SK-N-SH (cell line): ENCODE results near the gene NRDE2.

ENCODE experiments used
- CTCF ChIP-seq: fragments of 200-600 bp; sonication (generic); IDR thresholded peaks from 2 replicates; pipeline ENCODE4 v1.6.1; 2017; ENCODE audit warnings: antibody characterized with exemption, mild to moderate bottlenecking, moderate library complexity
- EP300 ChIP-seq, 2 experiments: IDR thresholded peaks; 2 replicates each; pipeline versions ENCODE4 v1.4.0 to v1.6.1; 2012; ENCODE audit warnings: borderline replicate concordance in 1 of 2, low read depth in 1 of 2, low read length in 1 of 2
- FOXJ3 ChIP-seq: sonication (generic); formaldehyde crosslinking; IDR thresholded peaks from 2 replicates; pipeline ENCODE4 v1.5.1; 2020; ENCODE audit warnings: mild to moderate bottlenecking, missing genetic modification reagents
- MAX ChIP-seq: IDR thresholded peaks from 2 replicates; pipeline ENCODE4 v1.4.0; 2012; ENCODE audit warnings: low read depth
- NFIC ChIP-seq: IDR thresholded peaks from 2 replicates; pipeline ENCODE4 v1.4.0; 2012; ENCODE audit warnings: borderline replicate concordance
- POLR2AphosphoS5 ChIP-seq: IDR thresholded peaks from 2 replicates; pipeline ENCODE4 v1.6.1; 2012; ENCODE audit warnings: low read depth, low read length
- RFX5 ChIP-seq: IDR thresholded peaks from 2 replicates; pipeline ENCODE4 v1.6.1; 2012; ENCODE audit warnings: mild to moderate bottlenecking, improper control_type of control experiment, low read length
- TEAD4 ChIP-seq: IDR thresholded peaks from 2 replicates; pipeline ENCODE4 v1.4.0; 2012; ENCODE audit warnings: mild to moderate bottlenecking, borderline replicate concordance; ENCODE audit not compliant: insufficient read depth
- YY1 ChIP-seq: IDR thresholded peaks from 2 replicates; pipeline ENCODE4 v1.4.0; 2012; ENCODE audit warnings: low read depth, mild to moderate bottlenecking

GRCh38 chr14:90318016-90318415, 13.7 kb downstream of the NRDE2 start:
- TF ChIP-seq CTCF (no peak), MAX (no peak), POLR2AphosphoS5 (no peak), TEAD4 (no peak), RFX5 (no peak), NFIC (no peak), EP300 (IDR thresholded peaks at IDR 0.05; ENCODE audit: borderline replicate concordance in 1 of 2, low read depth in 1 of 2, low read length in 1 of 2) (no peak), YY1 (no peak), FOXJ3 (no peak)
